Putamen (tissue), 1 donor: ENCODE results near the gene PIEZO2.
"Not testable (repeated sequence)": the region's sequence is repeated elsewhere in the genome, so short reads cannot be mapped to it uniquely, and the experiment has no call there.

Experiments used
- DNase-seq: peaks from one replicate; pipeline ENCODE4 v3.0.0-alpha.2; 2016; ENCODE audit warnings: low spot score

Gene PIEZO2

DNA sequence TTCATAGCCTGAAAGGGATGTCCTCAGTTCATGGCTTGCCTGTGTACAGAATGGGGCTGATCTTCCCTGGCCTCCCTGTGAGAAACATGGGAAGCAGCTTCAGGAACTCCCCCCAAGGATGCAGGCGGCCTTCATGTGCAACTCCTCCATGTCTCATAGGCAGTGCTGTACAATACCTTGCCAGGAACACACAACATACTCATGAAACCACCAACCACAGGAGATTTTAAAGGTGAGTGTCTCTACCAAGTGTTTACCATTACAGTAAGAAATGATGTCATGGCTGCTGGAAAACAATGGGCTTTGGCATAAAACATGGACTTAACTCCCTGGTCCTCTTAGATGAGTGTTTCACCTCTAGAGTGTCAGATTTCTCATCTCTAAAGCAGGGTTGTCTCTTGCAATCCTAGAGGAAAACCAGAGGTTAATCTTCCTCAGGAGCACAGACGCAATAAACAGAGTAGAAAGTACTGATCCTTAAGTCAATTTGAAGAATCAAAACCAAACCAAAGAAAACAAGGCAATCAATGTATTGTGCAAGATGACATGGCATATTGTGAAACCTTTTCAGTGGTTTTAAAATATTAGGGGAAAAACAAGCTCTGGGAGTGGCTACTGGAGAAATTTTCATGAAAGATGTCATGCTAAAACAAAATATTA, 528.6 kb downstream of the PIEZO2 start:
- not testable (repeated sequence) for DNase-seq
